Astrocyte (in vitro differentiated cells and primary cell): Measurements from ENCODE around the gene PLEKHS1. TPM values are rescaled to one million over a fixed set of nuclear protein-coding genes. Genes with fewer than 3 reads are reported as not detected.
"Not testable (repeated sequence)": the region's sequence is repeated elsewhere in the genome, so short reads cannot be mapped to it uniquely, and the experiment has no call there.

Experiments used
- DNase-seq: peaks from one replicate; pipeline ENCODE4 v3.0.0-alpha.2; 2010; ENCODE audit warnings: low read depth
- FAIRE-seq: peaks from 2 replicates; lab custom pipeline; 2011; peaks lifted over from hg19 to GRCh38; lab: Jason Lieb, UNC
- H2AFZ ChIP-seq: 2 replicates; pipeline ENCODE4 v1.6.0; 2012; ENCODE audit warnings: low read depth, low read length, inconsistent platforms
- H3K27ac ChIP-seq: 2 replicates; pipeline ENCODE4 v1.5.1; 2011; ENCODE audit warnings: low read depth, low read length, inconsistent platforms
- H3K27me3 ChIP-seq: 2 replicates; pipeline ENCODE4 v1.6.0; 2011; ENCODE audit warnings: low read length, inconsistent platforms; ENCODE audit not compliant: insufficient read depth
- H3K36me3 ChIP-seq: 2 replicates; pipeline ENCODE4 v1.5.1; 2011; ENCODE audit warnings: low read length, inconsistent platforms; ENCODE audit not compliant: insufficient read depth
- H3K4me1 ChIP-seq: 2 replicates; pipeline ENCODE4 v1.5.1; 2011; ENCODE audit warnings: low read length, inconsistent platforms; ENCODE audit not compliant: insufficient read depth
- H3K4me2 ChIP-seq: 2 replicates; pipeline ENCODE4 v1.6.0; 2012; ENCODE audit warnings: low read length, inconsistent platforms
- H3K4me3 ChIP-seq: 2 replicates; pipeline ENCODE4 v1.5.1; 2011; ENCODE audit warnings: low read depth, mild to moderate bottlenecking, low read length, inconsistent platforms; ENCODE audit not compliant: insufficient read depth
- H3K79me2 ChIP-seq: 2 replicates; pipeline ENCODE4 v1.6.0; 2012; ENCODE audit warnings: mild to moderate bottlenecking, low read length, inconsistent platforms; ENCODE audit not compliant: insufficient read depth
- H3K9ac ChIP-seq: 2 replicates; pipeline ENCODE4 v1.6.0; 2012; ENCODE audit warnings: mild to moderate bottlenecking, low read length, inconsistent platforms
- H3K9me3 ChIP-seq: 2 replicates; pipeline ENCODE4 v1.5.1; 2012; ENCODE audit warnings: low read depth, mild to moderate bottlenecking, low read length, inconsistent platforms; ENCODE audit not compliant: insufficient read depth
- H4K20me1 ChIP-seq: 2 replicates; pipeline ENCODE4 v1.6.0; 2012; ENCODE audit warnings: low read length, inconsistent platforms; ENCODE audit not compliant: insufficient read depth
- H3K27ac Mint-ChIP-seq: one replicate; pipeline ENCODE4 v1.8.0; 2021; ENCODE audit warnings: mild to moderate bottlenecking, mixed read lengths; ENCODE audit not compliant: unreplicated experiment
- H3K27me3 Mint-ChIP-seq: one replicate; pipeline ENCODE4 v1.8.0; 2021; ENCODE audit warnings: low read depth, mixed read lengths; ENCODE audit not compliant: unreplicated experiment
- H3K36me3 Mint-ChIP-seq: one replicate; pipeline ENCODE4 v1.8.0; 2021; ENCODE audit warnings: low read depth, mixed read lengths; ENCODE audit not compliant: unreplicated experiment
- H3K4me1 Mint-ChIP-seq: one replicate; pipeline ENCODE4 v1.8.0; 2021; ENCODE audit warnings: low read depth, mixed read lengths; ENCODE audit not compliant: unreplicated experiment
- H3K4me3 Mint-ChIP-seq: one replicate; pipeline ENCODE4 v1.8.0; 2021; ENCODE audit warnings: mild to moderate bottlenecking, moderate library complexity, mixed read lengths; ENCODE audit not compliant: unreplicated experiment
- H3K9me3 Mint-ChIP-seq: one replicate; pipeline ENCODE4 v1.8.0; 2021; ENCODE audit warnings: mild to moderate bottlenecking, mixed read lengths; ENCODE audit not compliant: unreplicated experiment
- EZH2 ChIP-seq: IDR thresholded peaks from 2 replicates; pipeline ENCODE4 v1.6.1; 2012; ENCODE audit warnings: mild to moderate bottlenecking, low read length, inconsistent platforms; ENCODE audit not compliant: insufficient read depth
- total RNA-seq: library from RNA; stranded (reverse); gene quantifications from 2 replicates; pipeline ENCODE4 v1.2.1, GENCODE V29; 2021
- TF ChIP-seq, protein P1 (sequence below): IDR thresholded peaks from 2 replicates; pipeline ENCODE4 v1.5.1; 2011; ENCODE audit warnings: low read depth, mild to moderate bottlenecking, inconsistent platforms, low read length, moderate library complexity; ENCODE audit not compliant: insufficient read depth

Gene PLEKHS1
- total RNA-seq, 1 donor from 2014 or later = not detected

DNA sequence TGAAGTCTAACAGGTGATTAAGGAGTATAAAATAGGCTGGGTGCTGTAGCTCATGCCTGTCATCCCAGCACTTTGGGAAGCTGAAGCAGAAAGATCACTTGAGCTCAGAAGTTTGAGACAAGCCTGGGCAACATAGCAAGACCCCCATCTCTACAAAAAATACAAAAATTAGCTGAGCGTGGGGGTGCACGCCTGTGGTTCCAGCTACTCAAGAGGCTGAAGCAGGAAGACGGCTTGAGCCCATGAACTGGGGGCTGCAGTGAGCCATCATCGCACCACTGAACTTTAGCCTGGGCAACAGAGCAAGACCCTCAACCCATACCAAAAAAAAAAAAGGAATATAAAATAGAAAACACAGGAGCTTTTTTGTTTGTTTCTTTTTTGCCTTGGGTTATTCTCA is 55.0 kb downstream of the PLEKHS1 start:
- DNase-seq = no peak
- H3K4me1 Mint-ChIP-seq = no peaks in the 10 kb centered on the region
- Histone ChIP-seq H3K4me2 (no peak overlapping the region), H3K9me3 (no peaks in the 10 kb centered on the region), H3K9ac (no peak overlapping the region), H2AFZ (no peak overlapping the region), H3K4me3 (no peak overlapping the region), H4K20me1 (no peaks in the 10 kb centered on the region), H3K4me1 (no peaks in the 10 kb centered on the region), H3K36me3 (no peaks in the 10 kb centered on the region), H3K27me3 (peaks cover 10% of the 10 kb centered on the region), H3K27ac (no peak overlapping the region), H3K79me2 (no peaks in the 10 kb centered on the region)
- TF ChIP-seq, protein P1, sequence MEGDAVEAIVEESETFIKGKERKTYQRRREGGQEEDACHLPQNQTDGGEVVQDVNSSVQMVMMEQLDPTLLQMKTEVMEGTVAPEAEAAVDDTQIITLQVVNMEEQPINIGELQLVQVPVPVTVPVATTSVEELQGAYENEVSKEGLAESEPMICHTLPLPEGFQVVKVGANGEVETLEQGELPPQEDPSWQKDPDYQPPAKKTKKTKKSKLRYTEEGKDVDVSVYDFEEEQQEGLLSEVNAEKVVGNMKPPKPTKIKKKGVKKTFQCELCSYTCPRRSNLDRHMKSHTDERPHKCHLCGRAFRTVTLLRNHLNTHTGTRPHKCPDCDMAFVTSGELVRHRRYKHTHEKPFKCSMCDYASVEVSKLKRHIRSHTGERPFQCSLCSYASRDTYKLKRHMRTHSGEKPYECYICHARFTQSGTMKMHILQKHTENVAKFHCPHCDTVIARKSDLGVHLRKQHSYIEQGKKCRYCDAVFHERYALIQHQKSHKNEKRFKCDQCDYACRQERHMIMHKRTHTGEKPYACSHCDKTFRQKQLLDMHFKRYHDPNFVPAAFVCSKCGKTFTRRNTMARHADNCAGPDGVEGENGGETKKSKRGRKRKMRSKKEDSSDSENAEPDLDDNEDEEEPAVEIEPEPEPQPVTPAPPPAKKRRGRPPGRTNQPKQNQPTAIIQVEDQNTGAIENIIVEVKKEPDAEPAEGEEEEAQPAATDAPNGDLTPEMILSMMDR = no peak
- TF ChIP-seq EZH2 = no peak
- no peak overlapping the region for H3K27ac Mint-ChIP-seq
- FAIRE-seq = no peak
- H3K4me3 Mint-ChIP-seq = no peak overlapping the region
- peaks cover 24% of the 10 kb centered on the region for H3K27me3 Mint-ChIP-seq
- no peaks in the 10 kb centered on the region for H3K9me3 Mint-ChIP-seq
- no peaks in the 10 kb centered on the region for H3K36me3 Mint-ChIP-seq

DNA sequence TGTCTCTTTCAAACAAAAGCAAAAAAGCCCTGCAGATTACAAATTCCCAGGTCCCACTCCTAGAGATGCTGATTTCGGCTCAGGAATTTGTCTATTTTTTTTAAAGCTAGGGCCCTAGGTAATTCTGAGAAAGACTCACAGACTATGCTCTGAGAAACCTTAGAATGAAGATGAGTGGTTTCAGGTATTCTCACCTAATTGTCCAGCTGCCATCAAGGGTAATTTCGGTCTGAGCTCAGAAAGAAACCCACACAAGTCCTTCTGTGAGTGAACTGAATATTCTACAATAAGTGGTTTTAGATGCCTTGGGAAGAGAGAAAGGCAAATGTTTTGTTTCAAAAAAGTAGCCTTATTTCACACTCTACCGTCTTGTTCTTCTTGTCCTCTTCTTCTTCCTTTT is 56.7 kb downstream of the PLEKHS1 start:
- H2AFZ ChIP-seq = no peak overlapping the region
- no peak for FAIRE-seq

DNA sequence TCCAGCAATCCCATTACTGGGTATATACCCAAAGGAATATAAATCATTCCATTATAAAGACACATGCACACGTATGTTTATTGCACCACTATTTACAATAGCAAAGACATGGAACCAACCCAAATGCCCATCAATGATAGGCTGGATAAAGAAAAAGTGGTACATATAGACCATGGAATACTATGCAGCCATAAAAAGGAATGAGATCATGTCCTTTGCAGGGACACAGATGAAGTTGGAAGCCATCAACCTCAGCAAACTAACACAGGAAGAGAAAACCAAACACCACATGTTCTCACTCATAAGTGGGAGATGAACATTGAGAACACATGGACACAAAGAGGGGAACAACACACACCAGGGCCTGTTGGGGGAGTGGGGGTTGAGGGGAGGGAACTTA is 63.2 kb downstream of the PLEKHS1 start:
- H3K4me3 Mint-ChIP-seq = not testable (repeated sequence)
- peaks cover 27% of the 10 kb centered on the region for H3K27me3 Mint-ChIP-seq

More for the DNA sequence above, 56.7 kb downstream of the PLEKHS1 start:
- peaks cover 3% of the 10 kb centered on the region for H3K9me3 Mint-ChIP-seq
- H3K36me3 ChIP-seq = no peaks in the 10 kb centered on the region
- no peak overlapping the region for H3K4me3 Mint-ChIP-seq
- no peaks in the 10 kb centered on the region for H3K4me1 Mint-ChIP-seq
- H3K4me2 ChIP-seq = no peak overlapping the region
- H3K9me3 ChIP-seq = no peaks in the 10 kb centered on the region
- no peak overlapping the region for H3K27ac Mint-ChIP-seq
- H3K36me3 Mint-ChIP-seq = no peaks in the 10 kb centered on the region
- H3K9ac ChIP-seq = no peak overlapping the region
- H3K79me2 ChIP-seq = no peaks in the 10 kb centered on the region
- peaks cover 8% of the 10 kb centered on the region for H3K27me3 ChIP-seq
- H4K20me1 ChIP-seq = no peaks in the 10 kb centered on the region
- TF ChIP-seq, protein P1 = no peak
- peaks cover 34% of the 10 kb centered on the region for H3K27me3 Mint-ChIP-seq
- no peaks in the 10 kb centered on the region for H3K4me1 ChIP-seq
- no peak overlapping the region for H3K27ac ChIP-seq
- H3K4me3 ChIP-seq = no peak overlapping the region
- no peak for DNase-seq

More for the DNA sequence above, 63.2 kb downstream of the PLEKHS1 start:
- FAIRE-seq, H3K27me3 ChIP-seq, H3K4me2 ChIP-seq, H2AFZ ChIP-seq, H3K27ac Mint-ChIP-seq, H3K4me3 ChIP-seq, H3K4me1 Mint-ChIP-seq, H3K4me1 ChIP-seq, DNase-seq, H4K20me1 ChIP-seq, H3K27ac ChIP-seq, H3K36me3 Mint-ChIP-seq, H3K36me3 ChIP-seq, H3K9me3 Mint-ChIP-seq, H3K9ac ChIP-seq, H3K9me3 ChIP-seq, H3K79me2 ChIP-seq: not testable (repeated sequence)
